SK-N-SH treated with all-trans-retinoic acid at 6 μM for 48 hours (cell line): ENCODE data around the gene TMEM131L.

Experiments
- ATAC-seq: fragments of 200-7000 bp; cut with Tn5 transposase; 3 replicates; pipeline ENCODE4 v1.9.1; 2020; ENCODE audit warnings: mild to moderate bottlenecking, moderate library complexity
- ARNTL ChIP-seq: fragments of 450-650 bp; formaldehyde crosslinking; IDR thresholded peaks from 2 replicates; pipeline ENCODE4 v1.5.0; 2020; ENCODE audit warnings: low read depth, mild to moderate bottlenecking, moderate library complexity, borderline replicate concordance
- BACH2 ChIP-seq: fragments of 250-450 bp; sonication (Bioruptor Pico); IDR thresholded peaks from 2 replicates; pipeline ENCODE4 v1.9.0; 2021; ENCODE audit warnings: mild to moderate bottlenecking, borderline replicate concordance
- CSDC2 ChIP-seq: fragments of 250-450 bp; sonication (Bioruptor Pico); IDR thresholded peaks from 2 replicates; pipeline ENCODE4 v1.5.0; 2020; ENCODE audit warnings: mild to moderate bottlenecking, moderate library complexity
- ESRRG ChIP-seq: fragments of 250-450 bp; sonication (Bioruptor Pico); IDR thresholded peaks from 2 replicates; pipeline ENCODE4 v1.6.1; 2021; ENCODE audit warnings: mild to moderate bottlenecking
- GLIS3 ChIP-seq: fragments of 250-450 bp; sonication (Bioruptor Pico); IDR thresholded peaks from 2 replicates; pipeline ENCODE4 v1.5.0; 2020; ENCODE audit warnings: mild to moderate bottlenecking, moderate library complexity
- OSR1 ChIP-seq: fragments of 250-450 bp; sonication (Bioruptor Pico); IDR thresholded peaks from 2 replicates; pipeline ENCODE4 v1.8.0; 2022; ENCODE audit warnings: moderate library complexity, mild to moderate bottlenecking, inconsistent platforms
- PPARA ChIP-seq: fragments of 250-450 bp; sonication (Bioruptor Pico); IDR thresholded peaks from 2 replicates; pipeline ENCODE4 v1.5.0; 2020; ENCODE audit warnings: mild to moderate bottlenecking, borderline replicate concordance
- SNAI2 ChIP-seq: fragments of 250-450 bp; sonication (Bioruptor Pico); IDR thresholded peaks from 2 replicates; pipeline ENCODE4 v1.5.0; 2020; ENCODE audit warnings: mild to moderate bottlenecking, moderate library complexity
- TCF4 ChIP-seq: fragments of 250-450 bp; sonication (Bioruptor Pico); IDR thresholded peaks from 2 replicates; pipeline ENCODE4 v1.8.0; 2021; ENCODE audit warnings: mild to moderate bottlenecking, moderate library complexity, borderline replicate concordance
- TOX ChIP-seq: fragments of 250-450 bp; sonication (Bioruptor Pico); IDR thresholded peaks from 2 replicates; pipeline ENCODE4 v1.8.0; 2021; ENCODE audit warnings: mild to moderate bottlenecking, moderate library complexity, borderline replicate concordance
- ZC3H10 ChIP-seq: fragments of 250-450 bp; sonication (Bioruptor Pico); IDR thresholded peaks from 2 replicates; pipeline ENCODE4 v1.5.1; 2021; ENCODE audit warnings: mild to moderate bottlenecking, moderate library complexity
- ZFP3 ChIP-seq: fragments of 250-450 bp; sonication (Bioruptor Pico); IDR thresholded peaks from 2 replicates; pipeline ENCODE4 v1.5.0; 2020; ENCODE audit warnings: mild to moderate bottlenecking, moderate library complexity
- ZFP30 ChIP-seq: fragments of 450-650 bp; formaldehyde crosslinking; IDR thresholded peaks from 2 replicates; pipeline ENCODE4 v1.5.0; 2022; ENCODE audit warnings: mild to moderate bottlenecking, moderate library complexity
- ZNF565 ChIP-seq: fragments of 450-650 bp; formaldehyde crosslinking; conservative IDR thresholded peaks from 2 replicates; pipeline ENCODE4 v1.5.0; 2020; ENCODE audit warnings: low read depth, mild to moderate bottlenecking, moderate library complexity
- ZNF70 ChIP-seq: fragments of 450-650 bp; formaldehyde crosslinking; IDR thresholded peaks from 2 replicates; pipeline ENCODE4 v1.5.0; 2020; ENCODE audit warnings: mild to moderate bottlenecking, moderate library complexity
- ZNF8 ChIP-seq: fragments of 450-650 bp; formaldehyde crosslinking; IDR thresholded peaks from 2 replicates; pipeline ENCODE4 v1.5.0; 2020; ENCODE audit warnings: mild to moderate bottlenecking, moderate library complexity
- TF ChIP-seq, protein P1 (sequence below): fragments of 250-450 bp; sonication (Bioruptor Pico); IDR thresholded peaks from 2 replicates; pipeline ENCODE4 v1.5.0; 2020; ENCODE audit warnings: mild to moderate bottlenecking, moderate library complexity
- TF ChIP-seq, protein P2 (sequence below): fragments of 250-450 bp; sonication (Bioruptor Pico); IDR thresholded peaks from 2 replicates; pipeline ENCODE4 v1.5.1; 2021; ENCODE audit warnings: mild to moderate bottlenecking, moderate library complexity
- TF ChIP-seq, protein P3 (sequence below): fragments of 250-450 bp; sonication (Bioruptor Pico); IDR thresholded peaks from 2 replicates; pipeline ENCODE4 v1.8.0; 2021; ENCODE audit warnings: low read depth, mild to moderate bottlenecking, moderate library complexity, borderline replicate concordance
- TF ChIP-seq, protein P4 (sequence below): fragments of 250-450 bp; sonication (Bioruptor Pico); IDR thresholded peaks from 2 replicates; pipeline ENCODE4 v1.5.1; 2020; ENCODE audit warnings: low read depth, mild to moderate bottlenecking, moderate library complexity
- TF ChIP-seq, protein P5 (sequence below): fragments of 250-450 bp; sonication (Bioruptor Pico); IDR thresholded peaks from 2 replicates; pipeline ENCODE4 v1.8.0; 2020; ENCODE audit warnings: mild to moderate bottlenecking, moderate library complexity, borderline replicate concordance

The TMEM131L gene

DNA sequence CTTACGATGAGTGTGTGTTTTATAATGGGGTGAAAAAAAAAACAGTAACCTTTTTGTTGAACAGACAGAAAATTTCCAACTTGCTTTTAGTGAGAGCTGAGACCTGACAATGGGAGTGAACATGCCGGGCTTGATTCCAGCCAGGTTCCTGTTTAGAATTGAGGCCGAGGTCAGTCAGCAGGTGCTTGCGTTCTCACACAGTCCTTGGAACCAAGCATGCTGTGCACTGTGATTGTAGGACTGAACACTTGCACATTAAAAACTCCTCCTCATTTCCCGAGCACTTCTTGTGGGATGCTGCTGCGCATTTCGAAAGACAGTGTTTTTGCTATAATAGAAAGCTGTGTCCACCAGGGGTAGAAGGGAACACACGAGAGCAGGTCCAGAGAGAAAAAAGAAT, 51.8 kb downstream of the TMEM131L start:
- TF ChIP-seq PPARA (CRISPR knock-in tag) (no peak), OSR1 (no peak), TCF4 (no peak), ZFP3 (CRISPR knock-in tag) (no peak), ZC3H10 (CRISPR knock-in tag) (no peak), ZNF8 (CRISPR knock-in tag) (no peak), CSDC2 (no peak), GLIS3 (CRISPR knock-in tag) (no peak), BACH2 (CRISPR knock-in tag) (no peak), ZNF565 (CRISPR knock-in tag) (no peak), ESRRG (CRISPR knock-in tag) (no peak), ZNF70 (no peak), ARNTL (no peak)
- TF ChIP-seq, protein P1, sequence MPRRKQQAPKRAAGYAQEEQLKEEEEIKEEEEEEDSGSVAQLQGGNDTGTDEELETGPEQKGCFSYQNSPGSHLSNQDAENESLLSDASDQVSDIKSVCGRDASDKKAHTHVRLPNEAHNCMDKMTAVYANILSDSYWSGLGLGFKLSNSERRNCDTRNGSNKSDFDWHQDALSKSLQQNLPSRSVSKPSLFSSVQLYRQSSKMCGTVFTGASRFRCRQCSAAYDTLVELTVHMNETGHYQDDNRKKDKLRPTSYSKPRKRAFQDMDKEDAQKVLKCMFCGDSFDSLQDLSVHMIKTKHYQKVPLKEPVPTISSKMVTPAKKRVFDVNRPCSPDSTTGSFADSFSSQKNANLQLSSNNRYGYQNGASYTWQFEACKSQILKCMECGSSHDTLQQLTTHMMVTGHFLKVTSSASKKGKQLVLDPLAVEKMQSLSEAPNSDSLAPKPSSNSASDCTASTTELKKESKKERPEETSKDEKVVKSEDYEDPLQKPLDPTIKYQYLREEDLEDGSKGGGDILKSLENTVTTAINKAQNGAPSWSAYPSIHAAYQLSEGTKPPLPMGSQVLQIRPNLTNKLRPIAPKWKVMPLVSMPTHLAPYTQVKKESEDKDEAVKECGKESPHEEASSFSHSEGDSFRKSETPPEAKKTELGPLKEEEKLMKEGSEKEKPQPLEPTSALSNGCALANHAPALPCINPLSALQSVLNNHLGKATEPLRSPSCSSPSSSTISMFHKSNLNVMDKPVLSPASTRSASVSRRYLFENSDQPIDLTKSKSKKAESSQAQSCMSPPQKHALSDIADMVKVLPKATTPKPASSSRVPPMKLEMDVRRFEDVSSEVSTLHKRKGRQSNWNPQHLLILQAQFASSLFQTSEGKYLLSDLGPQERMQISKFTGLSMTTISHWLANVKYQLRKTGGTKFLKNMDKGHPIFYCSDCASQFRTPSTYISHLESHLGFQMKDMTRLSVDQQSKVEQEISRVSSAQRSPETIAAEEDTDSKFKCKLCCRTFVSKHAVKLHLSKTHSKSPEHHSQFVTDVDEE (CRISPR knock-in tag): no peak
- TF ChIP-seq, protein P2, sequence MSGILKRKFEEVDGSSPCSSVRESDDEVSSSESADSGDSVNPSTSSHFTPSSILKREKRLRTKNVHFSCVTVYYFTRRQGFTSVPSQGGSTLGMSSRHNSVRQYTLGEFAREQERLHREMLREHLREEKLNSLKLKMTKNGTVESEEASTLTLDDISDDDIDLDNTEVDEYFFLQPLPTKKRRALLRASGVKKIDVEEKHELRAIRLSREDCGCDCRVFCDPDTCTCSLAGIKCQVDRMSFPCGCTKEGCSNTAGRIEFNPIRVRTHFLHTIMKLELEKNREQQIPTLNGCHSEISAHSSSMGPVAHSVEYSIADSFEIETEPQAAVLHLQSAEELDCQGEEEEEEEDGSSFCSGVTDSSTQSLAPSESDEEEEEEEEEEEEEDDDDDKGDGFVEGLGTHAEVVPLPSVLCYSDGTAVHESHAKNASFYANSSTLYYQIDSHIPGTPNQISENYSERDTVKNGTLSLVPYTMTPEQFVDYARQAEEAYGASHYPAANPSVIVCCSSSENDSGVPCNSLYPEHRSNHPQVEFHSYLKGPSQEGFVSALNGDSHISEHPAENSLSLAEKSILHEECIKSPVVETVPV (CRISPR knock-in tag): no peak
- TF ChIP-seq, protein P3, sequence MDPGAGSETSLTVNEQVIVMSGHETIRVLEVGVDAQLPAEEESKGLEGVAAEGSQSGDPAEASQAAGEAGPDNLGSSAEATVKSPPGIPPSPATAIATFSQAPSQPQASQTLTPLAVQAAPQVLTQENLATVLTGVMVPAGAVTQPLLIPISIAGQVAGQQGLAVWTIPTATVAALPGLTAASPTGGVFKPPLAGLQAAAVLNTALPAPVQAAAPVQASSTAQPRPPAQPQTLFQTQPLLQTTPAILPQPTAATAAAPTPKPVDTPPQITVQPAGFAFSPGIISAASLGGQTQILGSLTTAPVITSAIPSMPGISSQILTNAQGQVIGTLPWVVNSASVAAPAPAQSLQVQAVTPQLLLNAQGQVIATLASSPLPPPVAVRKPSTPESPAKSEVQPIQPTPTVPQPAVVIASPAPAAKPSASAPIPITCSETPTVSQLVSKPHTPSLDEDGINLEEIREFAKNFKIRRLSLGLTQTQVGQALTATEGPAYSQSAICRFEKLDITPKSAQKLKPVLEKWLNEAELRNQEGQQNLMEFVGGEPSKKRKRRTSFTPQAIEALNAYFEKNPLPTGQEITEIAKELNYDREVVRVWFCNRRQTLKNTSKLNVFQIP (CRISPR knock-in tag): no peak
- TF ChIP-seq, protein P4, sequence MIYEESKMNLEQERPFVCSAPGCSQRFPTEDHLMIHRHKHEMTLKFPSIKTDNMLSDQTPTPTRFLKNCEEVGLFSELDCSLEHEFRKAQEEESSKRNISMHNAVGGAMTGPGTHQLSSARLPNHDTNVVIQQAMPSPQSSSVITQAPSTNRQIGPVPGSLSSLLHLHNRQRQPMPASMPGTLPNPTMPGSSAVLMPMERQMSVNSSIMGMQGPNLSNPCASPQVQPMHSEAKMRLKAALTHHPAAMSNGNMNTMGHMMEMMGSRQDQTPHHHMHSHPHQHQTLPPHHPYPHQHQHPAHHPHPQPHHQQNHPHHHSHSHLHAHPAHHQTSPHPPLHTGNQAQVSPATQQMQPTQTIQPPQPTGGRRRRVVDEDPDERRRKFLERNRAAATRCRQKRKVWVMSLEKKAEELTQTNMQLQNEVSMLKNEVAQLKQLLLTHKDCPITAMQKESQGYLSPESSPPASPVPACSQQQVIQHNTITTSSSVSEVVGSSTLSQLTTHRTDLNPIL (CRISPR knock-in tag): no peak
- TF ChIP-seq, protein P5, sequence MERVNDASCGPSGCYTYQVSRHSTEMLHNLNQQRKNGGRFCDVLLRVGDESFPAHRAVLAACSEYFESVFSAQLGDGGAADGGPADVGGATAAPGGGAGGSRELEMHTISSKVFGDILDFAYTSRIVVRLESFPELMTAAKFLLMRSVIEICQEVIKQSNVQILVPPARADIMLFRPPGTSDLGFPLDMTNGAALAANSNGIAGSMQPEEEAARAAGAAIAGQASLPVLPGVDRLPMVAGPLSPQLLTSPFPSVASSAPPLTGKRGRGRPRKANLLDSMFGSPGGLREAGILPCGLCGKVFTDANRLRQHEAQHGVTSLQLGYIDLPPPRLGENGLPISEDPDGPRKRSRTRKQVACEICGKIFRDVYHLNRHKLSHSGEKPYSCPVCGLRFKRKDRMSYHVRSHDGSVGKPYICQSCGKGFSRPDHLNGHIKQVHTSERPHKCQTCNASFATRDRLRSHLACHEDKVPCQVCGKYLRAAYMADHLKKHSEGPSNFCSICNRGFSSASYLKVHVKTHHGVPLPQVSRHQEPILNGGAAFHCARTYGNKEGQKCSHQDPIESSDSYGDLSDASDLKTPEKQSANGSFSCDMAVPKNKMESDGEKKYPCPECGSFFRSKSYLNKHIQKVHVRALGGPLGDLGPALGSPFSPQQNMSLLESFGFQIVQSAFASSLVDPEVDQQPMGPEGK (CRISPR knock-in tag): no peak
- ATAC-seq: no peak

DNA sequence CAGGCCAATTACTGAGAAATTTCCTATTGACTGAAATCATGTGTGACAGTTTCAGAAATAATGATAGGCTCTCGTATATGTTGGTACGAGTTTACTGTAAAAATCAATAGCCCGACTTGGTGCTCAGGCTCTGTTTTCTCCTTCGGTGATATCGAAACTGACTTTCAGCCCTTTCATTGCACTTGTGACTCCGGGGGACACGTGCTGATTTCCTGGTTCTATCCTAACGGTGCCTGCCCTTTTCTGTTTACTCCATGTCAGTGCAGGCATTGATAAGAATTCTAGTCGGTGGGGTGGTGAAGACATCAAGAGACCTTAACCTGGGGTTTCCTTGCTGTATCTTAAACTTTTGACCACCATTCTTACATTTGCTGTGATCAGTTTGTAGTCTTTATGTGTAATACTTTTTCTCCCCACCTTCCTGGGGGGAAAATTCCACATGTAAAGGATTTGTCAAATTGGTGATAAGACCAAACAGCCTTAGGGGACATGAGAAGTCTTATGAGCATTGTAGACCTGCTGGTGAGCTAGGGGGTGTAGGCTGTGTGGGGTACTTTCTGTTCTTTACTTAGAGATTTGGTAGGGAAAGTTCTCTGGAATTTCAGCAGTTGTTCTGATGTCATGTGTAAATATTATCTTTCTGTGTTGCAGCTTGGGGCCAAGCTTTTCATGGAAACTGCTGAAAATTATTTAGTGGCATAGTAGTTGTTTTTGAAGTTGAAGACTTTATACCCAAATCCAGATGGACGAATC, 52.7 kb downstream of the TMEM131L start:
- TF ChIP-seq TCF4 (no peak), ZNF70 (no peak), PPARA (CRISPR knock-in tag) (no peak), BACH2 (CRISPR knock-in tag) (no peak)
- TF ChIP-seq, protein P4 (CRISPR knock-in tag): no peak
- no peak for ATAC-seq

DNA sequence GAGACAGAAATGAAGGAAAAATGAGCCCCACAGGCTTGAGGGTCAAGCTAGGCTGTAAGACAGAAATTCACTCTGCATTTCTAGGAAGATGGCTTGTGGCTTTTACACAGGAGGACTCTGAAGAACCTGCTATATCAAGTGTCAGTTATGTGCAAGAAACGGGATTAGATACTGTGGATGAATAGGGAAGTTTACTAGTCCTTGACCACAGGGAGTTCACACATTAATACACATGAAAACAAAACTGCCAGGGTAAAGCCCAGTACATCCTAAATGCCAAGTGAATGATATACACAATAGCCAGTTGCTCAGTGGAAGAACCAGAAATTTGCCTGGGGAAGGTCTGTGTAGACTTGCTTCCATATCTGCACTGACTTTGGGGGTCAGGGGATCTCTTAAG, 53.5 kb downstream of the TMEM131L start:
- no peak for ATAC-seq
- TF ChIP-seq, protein P5 (CRISPR knock-in tag): no peak
- TF ChIP-seq GLIS3 (CRISPR knock-in tag) (no peak), ZNF565 (CRISPR knock-in tag) (no peak), ZFP3 (CRISPR knock-in tag) (no peak), ZNF70 (no peak), ZFP30 (no peak), ZNF8 (CRISPR knock-in tag) (no peak), ZC3H10 (CRISPR knock-in tag) (no peak), TOX (CRISPR knock-in tag) (no peak), PPARA (CRISPR knock-in tag) (no peak), SNAI2 (CRISPR knock-in tag) (no peak), OSR1 (no peak)
- TF ChIP-seq, protein P2 (CRISPR knock-in tag): no peak
